AG20443 (cell line): ENCODE data around the gene LIPI.
"Not testable (repeated sequence)": the region's sequence is repeated elsewhere in the genome, so short reads cannot be mapped to it uniquely, and the experiment has no call there.

Source experiments
- DNase-seq: peaks from one replicate; pipeline ENCODE4 v3.0.0; 2012; ENCODE audit warnings: low spot score, mixed read lengths

Gene LIPI

GRCh38 chr21:14073615-14074014 is 137.1 kb downstream of the LIPI start:
- no peak for DNase-seq

DNA sequence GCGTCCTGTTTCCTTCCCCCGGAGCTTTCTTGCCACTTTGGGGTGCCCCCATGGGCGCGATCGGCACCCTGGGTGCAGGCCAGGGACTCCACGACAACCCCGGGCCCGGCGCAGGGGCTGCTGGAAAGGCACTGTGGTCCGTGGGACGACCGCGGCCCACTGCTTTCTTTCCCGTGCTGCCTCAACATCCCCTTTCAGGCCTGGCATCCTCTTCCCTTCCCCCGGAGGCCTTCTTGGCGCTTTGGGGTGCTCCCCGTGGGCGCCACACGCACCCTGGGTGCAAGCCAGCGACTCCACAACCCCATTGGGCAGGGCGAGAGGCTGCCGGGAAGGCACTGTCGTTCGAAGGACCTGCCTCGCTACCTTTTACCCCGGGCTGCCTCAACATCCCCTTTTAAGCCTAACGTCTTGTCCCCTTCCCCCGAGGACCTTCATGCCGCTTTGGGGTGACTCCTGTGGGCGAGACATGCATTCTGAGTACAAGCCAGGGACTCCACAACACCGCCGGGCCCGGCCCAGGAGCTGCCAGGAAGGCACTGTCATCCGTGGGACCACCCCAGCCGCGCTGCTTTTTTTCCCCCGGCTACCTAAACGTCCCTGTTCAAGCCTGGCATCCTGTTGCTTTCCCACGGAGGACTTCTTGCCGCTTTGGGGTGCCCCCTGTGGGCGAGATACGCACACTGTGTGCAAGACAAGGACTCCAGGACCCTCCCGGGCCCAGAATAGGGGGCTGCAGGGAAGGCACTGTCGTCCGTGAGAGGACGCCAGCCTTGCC is 137.8 kb downstream of the LIPI start:
- DNase-seq: no peak

DNA sequence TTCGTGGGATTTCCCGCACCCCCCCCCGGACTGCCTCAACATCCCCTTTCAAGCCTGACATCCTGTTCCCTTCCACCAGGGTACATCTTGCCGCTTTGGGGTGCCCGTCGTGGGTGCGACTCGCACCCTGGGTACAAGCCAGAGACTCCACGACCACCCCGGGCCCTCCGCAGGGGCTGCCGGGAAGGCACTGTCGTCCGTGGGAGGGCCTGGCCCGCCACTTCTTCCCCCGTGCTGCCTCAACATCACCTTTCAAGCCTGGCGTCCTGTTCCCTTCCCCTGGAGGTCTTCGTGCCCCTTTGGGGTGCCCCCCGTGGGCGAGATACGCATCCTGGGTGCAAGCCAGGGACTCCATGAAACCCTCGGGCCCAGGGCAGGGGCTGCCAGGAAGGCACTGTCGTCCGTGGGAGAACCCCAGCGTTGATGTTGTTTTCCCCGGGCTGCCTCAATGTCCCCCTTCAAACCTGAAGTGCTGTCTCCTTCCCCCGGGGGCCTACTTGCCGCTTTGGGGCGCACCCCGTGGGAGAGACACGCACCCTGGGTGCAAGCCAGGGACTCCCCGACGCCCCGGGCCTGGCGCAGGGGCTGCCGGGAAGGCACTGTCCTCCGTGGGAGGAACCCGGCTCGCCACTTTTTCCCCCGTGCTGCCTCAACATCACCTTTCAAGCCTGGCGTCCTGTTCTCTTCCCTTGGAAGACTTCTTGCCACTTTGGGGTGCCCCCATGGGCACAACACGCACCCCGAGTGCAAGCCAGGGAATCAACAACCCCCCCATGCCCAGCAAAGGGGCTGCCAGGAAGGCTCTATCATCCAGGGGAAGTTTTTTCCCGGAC is 138.6 kb downstream of the LIPI start:
- DNase-seq: no peak

- DNase-seq: no peak
Measured at GRCh38 chr21:14070968-14071367, 139.8 kb downstream of the LIPI start.

- DNase-seq: no peak
Measured at GRCh38 chr21:14070049-14070893, 140.5 kb downstream of the LIPI start.

GRCh38 chr21:14064296-14064645 is 146.5 kb downstream of the LIPI start:
- no peak for DNase-seq

- DNase-seq: not testable (repeated sequence)
Measured at GRCh38 chr21:14063620-14064295, 147.0 kb downstream of the LIPI start.

- not testable (repeated sequence) for DNase-seq
Measured at GRCh38 chr21:14062684-14063083, 148.1 kb downstream of the LIPI start.

GRCh38 chr21:14061820-14062219 is 148.9 kb downstream of the LIPI start:
- DNase-seq: not testable (repeated sequence)

DNA sequence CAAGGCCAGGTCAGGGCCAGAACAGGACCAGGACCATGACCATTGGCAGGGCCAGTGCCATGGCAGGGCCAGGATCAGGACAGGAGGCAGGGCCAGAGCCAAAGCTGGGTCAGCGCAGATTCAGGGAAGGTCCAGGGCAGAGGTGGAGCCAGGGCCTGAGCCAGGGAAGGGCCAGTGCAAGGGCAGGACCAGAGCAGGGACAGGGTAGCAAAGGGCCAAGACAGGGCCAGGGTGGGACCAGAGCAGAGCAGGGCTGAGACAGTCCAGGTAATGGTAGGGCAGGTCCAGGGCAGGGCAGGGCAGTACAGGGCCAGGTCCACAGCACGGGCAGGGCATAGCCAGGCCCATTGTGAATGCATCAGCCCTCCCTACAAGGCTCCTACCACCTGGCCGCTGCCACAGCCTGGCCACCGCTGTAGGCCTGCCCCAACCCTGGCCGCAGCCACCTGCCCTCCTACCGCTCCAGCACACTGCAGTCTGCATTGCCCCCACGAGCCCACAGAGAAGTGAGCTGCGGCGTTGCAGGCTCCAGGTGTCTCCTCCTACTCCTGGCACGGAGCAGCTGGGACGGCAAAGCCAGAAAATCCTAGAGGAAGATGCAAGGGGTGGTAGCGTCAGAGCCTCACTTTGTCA is 151.6 kb downstream of the LIPI start:
- DNase-seq: not testable (repeated sequence)
